ENCODE measurements around the gene FGGY.
"Not testable (repeated sequence)": the region's sequence is repeated elsewhere in the genome, so short reads cannot be mapped to it uniquely, and the experiment has no call there.

Gene FGGY

GRCh38 chr1:59482986-59483385 lies 186.1 kb downstream of the FGGY start:
- DNase-seq (ENCODE audit: low read depth) = no peak

- no peak for DNase-seq (ENCODE audit: low read depth)
Observed at GRCh38 chr1:59484096-59484495, 187.2 kb downstream of the FGGY start.

GRCh38 chr1:59485171-59485570 lies 188.3 kb downstream of the FGGY start:
- DNase-seq (ENCODE audit: low read depth) = no peak

- no peak for DNase-seq (ENCODE audit: low read depth)
Observed at GRCh38 chr1:59485949-59486348, 189.1 kb downstream of the FGGY start.

- no peak for DNase-seq (ENCODE audit: low read depth)
Observed at GRCh38 chr1:59486615-59487014, 189.7 kb downstream of the FGGY start.

GRCh38 chr1:59487335-59488031 lies 190.6 kb downstream of the FGGY start:
- DNase-seq (ENCODE audit: low read depth) = no peak

GRCh38 chr1:59492500-59492899 lies 195.6 kb downstream of the FGGY start:
- no peak for DNase-seq (ENCODE audit: low read depth)

GRCh38 chr1:59494145-59494833 lies 197.4 kb downstream of the FGGY start:
- DNase-seq (ENCODE audit: low read depth) = no peak

- DNase-seq (ENCODE audit: low read depth) = not testable (repeated sequence)
Observed at GRCh38 chr1:59496156-59496555, 199.3 kb downstream of the FGGY start.

GRCh38 chr1:59497616-59498015 lies 200.7 kb downstream of the FGGY start:
- no peak for DNase-seq (ENCODE audit: low read depth)

- DNase-seq (ENCODE audit: low read depth) = no peak
Observed at GRCh38 chr1:59498640-59499039, 201.7 kb downstream of the FGGY start.

GRCh38 chr1:59499273-59499942 lies 202.5 kb downstream of the FGGY start:
- DNase-seq (ENCODE audit: low read depth) = no peak

GRCh38 chr1:59499943-59500569 lies 203.2 kb downstream of the FGGY start:
- DNase-seq (ENCODE audit: low read depth) = no peak

- no peak for DNase-seq (ENCODE audit: low read depth)
Observed at GRCh38 chr1:59500950-59501742, 204.3 kb downstream of the FGGY start.

- no peak for DNase-seq (ENCODE audit: low read depth)
Observed at GRCh38 chr1:59502009-59502691, 205.3 kb downstream of the FGGY start.

GRCh38 chr1:59504276-59504675 lies 207.4 kb downstream of the FGGY start:
- no peak for DNase-seq (ENCODE audit: low read depth)

GRCh38 chr1:59505596-59506028 lies 208.7 kb downstream of the FGGY start:
- DNase-seq (ENCODE audit: low read depth) = no peak

- DNase-seq (ENCODE audit: low read depth) = no peak
Observed at GRCh38 chr1:59506952-59507351, 210.1 kb downstream of the FGGY start.

- DNase-seq (ENCODE audit: low read depth) = no peak
Observed at GRCh38 chr1:59509341-59509875, 212.5 kb downstream of the FGGY start.

GRCh38 chr1:59510249-59510648 lies 213.4 kb downstream of the FGGY start:
- DNase-seq (ENCODE audit: low read depth) = no peak
